Small intestine (tissue), 7 donors: ENCODE data around the gene CCDC154. TPM values are rescaled to one million over a fixed set of nuclear protein-coding genes. Genes with fewer than 3 reads are reported as not detected.

Experiments
- DNase-seq, 2 donors: peaks; one replicate each; pipeline versions ENCODE4 v3.0.0 to v3.0.0-alpha.2; 2013
- FAIRE-seq: peaks from 2 replicates; lab custom pipeline; 2012; peaks lifted over from hg19 to GRCh38; lab: Jason Lieb, UNC
- H3K27ac ChIP-seq, 3 donors: one replicate each; pipeline ENCODE4 v1.5.1; 2013; ENCODE audit warnings: low read length in 2 of 3, mild to moderate bottlenecking in 2 of 3, control low read depth in 1 of 3, inconsistent platforms in 1 of 3, low read depth in 1 of 3, moderate library complexity in 1 of 3
- H3K27me3 ChIP-seq, 3 donors: one replicate each; pipeline ENCODE4 v1.6.1; 2013; ENCODE audit warnings: low read length in 3 of 3, inconsistent platforms in 1 of 3; ENCODE audit not compliant: control insufficient read depth in 3 of 3, insufficient read depth in 3 of 3
- H3K36me3 ChIP-seq, 3 donors: one replicate each; pipeline ENCODE4 v1.6.1; 2013; ENCODE audit warnings: low read length in 3 of 3, inconsistent platforms in 1 of 3, low read depth in 1 of 3, mild to moderate bottlenecking in 1 of 3, moderate library complexity in 1 of 3; ENCODE audit not compliant: control insufficient read depth in 3 of 3, insufficient read depth in 2 of 3
- H3K4me1 ChIP-seq, 3 donors: one replicate each; pipeline ENCODE4 v1.6.1; 2013; ENCODE audit warnings: low read length in 2 of 3, inconsistent platforms in 1 of 3, low read depth in 1 of 3, mild to moderate bottlenecking in 1 of 3, moderate library complexity in 1 of 3; ENCODE audit not compliant: control insufficient read depth in 3 of 3, insufficient read depth in 2 of 3
- H3K4me3 ChIP-seq, 3 donors: one replicate each; pipeline ENCODE4 v1.5.1; 2013; ENCODE audit warnings: low read length in 3 of 3, control low read depth in 1 of 3, inconsistent platforms in 1 of 3, low read depth in 1 of 3, mild to moderate bottlenecking in 1 of 3, moderate library complexity in 1 of 3
- H3K9me3 ChIP-seq, 2 donors: one replicate each; pipeline ENCODE4 v1.6.1; 2013; ENCODE audit warnings: low read depth in 1 of 2, low read length in 1 of 2; ENCODE audit not compliant: control insufficient read depth in 2 of 2, insufficient read depth in 1 of 2
- WGBS, 3 donors: extraction: QIAGEN DNeasy Blood & Tissue Kit; methylation state at CpG; one replicate each; pipeline ENCODE4 v1.1.7; 2013; 5-methylcytosine and 5-hydroxymethylcytosine counted together
- polyA plus RNA-seq, 4 donors: library from polyadenylated mRNA; stranded (reverse) in 3 of 4; unstranded in 1 of 4; fragments of 200-250 nt in 3 of 4; fragments of 120-200 nt in 1 of 4; gene quantifications; one replicate each; pipeline versions ENCODE4 v1.2.1 to v1.2.3, GENCODE V29; 2013
- donor health status: healthy with polysubstance abuse.
- donor health status: control.
- donor health status: control.
- donor health status: Bipolar disorder and iron deficiency.
- donor health status: healthy.

CCDC154 gene
- polyA plus RNA-seq, 4 donors, result 0.76 to 1.4 (median 1.4) TPM; not detected in 1

DNA sequence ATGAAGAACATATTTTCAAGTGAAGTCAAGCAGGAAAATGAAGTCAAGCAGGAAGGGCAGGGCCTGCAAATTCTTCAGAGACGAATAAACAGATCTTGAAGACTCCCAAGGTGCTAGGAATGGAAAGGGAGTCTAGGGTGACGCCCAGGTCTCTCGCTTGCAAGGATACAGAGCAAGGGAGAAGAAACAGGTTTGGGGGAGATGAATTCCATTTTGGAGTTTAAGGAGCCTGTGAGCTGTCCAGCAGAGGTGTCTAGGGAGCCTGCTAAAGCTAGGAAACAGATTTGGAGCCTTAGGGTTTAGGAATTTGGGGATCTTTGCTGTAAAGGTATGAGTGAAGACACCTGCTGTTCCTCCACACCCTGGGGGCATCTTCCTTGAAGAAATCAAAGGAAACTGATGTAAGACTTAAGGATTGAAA is 27.8 kb downstream of the CCDC154 start:
- 78 to 86% (median 81%) methylated on average over 3 of the region's 3 CpGs for WGBS, 3 donors
- peaks cover 0 to 21% (median 0%) of the 10 kb centered on the region in 3 donors for H3K36me3 ChIP-seq
- no peak for DNase-seq
- no peak overlapping the region for H3K4me3 ChIP-seq
- FAIRE-seq, result no peak
- H3K4me1 ChIP-seq, result no peaks in the 10 kb centered on the region
- H3K27ac ChIP-seq, result no peak overlapping the region
- H3K9me3 ChIP-seq, result no peaks in the 10 kb centered on the region
- no peaks in the 10 kb centered on the region for H3K27me3 ChIP-seq

DNA sequence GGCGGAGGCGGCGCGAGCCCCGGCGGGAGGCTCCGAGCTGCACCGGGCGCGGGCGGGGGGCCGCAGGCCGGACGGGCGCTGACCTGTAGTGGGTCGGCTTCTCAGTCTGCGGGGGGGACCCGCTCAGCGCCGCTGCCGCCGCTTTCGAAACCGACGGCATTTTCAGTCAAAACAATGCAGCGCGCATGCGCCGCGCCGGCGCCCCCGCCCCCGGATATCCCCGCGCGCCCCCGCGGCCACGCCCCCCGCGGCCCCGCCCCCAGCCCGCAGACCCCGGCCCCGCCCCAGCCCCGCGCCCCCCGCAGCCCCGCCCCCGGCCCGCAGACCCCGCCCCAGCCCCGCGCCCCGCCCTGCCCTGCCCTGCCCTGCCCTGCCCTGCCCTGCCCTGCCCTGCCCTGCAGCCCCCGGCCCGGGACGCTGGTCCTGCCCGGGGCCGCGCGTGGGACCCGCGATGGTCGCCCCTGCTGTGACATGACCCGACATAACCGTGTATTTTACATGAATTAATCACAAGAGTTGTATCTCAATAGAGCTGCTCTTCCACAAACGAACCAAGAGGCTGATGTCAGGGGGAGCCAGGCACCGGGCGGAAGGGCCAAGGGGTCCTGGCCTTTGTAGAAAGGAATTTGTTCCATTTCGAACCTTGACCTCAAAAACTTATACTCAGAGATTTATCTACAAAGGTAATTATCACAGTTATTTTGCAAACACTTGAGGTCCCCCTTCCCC is 29.7 kb downstream of the CCDC154 start, which contains the start of gene UNKL:
Gene UNKL, minus strand, starts transcription at position 173 of the 729 bp plus-strand sequence. Its CDS starts 13 bp downstream, at position 160.
- 1% methylated on average over 27 to 72 of the region's 72 CpGs for WGBS, 3 donors
- FAIRE-seq (no peak), DNase-seq (peak; percentile 55 to 85)
- Histone ChIP-seq H3K4me1 (no peaks in the 10 kb centered on the region), H3K27ac (peak within 1 kb of the TSS; percentile 87 to 94 (median 93)), H3K36me3 (peaks cover 0 to 37% (median 0%) of the 10 kb centered on the region in 3 donors), H3K4me3 (peak within 1 kb of the TSS; percentile 85 to 100 (median 99)), H3K9me3 (no peaks in the 10 kb centered on the region), H3K27me3 (no peaks in the 10 kb centered on the region)

DNA sequence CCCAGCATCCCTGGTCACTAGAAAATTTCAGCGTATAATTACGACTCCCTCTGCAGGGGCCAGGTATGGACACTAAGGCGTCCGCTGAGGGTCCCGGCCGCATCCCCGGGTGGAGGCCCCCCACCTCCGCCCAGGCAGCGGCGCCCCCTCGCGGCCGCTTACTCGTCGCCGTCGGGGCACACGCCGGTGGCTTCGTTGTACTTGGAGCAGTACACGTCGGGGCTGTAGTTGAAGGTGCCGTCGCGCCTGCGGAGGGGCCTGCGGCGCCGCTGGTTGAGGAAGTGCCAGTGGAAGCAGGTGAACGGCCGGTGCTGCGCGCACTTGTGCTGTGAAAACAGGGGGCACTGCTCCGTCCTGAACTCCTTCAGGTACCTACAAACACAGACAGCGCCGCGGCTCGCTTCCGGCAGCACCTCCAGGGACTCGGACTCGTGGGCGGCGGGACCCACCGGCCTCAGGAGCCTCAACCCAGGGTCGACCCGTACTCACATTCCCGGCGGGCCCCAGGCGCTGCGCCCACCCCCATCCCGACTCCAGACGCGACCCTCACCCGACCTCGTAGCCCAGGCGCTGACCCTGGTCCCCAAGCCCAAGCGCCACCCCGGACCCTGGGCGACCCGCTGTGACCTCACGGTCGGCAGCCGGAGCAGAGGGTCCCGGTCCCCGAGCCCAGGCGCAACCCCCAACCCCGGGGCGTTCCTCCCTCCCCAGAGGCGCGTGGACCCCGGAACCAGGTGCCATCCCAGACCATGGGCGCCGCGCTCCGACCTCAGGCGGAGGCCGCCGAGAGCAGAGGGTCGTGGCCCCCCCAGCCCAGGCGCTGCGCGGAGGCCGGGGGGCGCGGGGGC is 30.4 kb downstream of the CCDC154 start:
- Histone ChIP-seq H3K4me3 (peak overlapping the region; percentile 85 to 100 (median 99)), H3K27ac (peak overlapping the region; percentile 87 to 94 (median 93)), H3K27me3 (no peaks in the 10 kb centered on the region), H3K36me3 (peaks cover 0 to 40% (median 0%) of the 10 kb centered on the region in 3 donors), H3K9me3 (no peaks in the 10 kb centered on the region), H3K4me1 (no peaks in the 10 kb centered on the region)
- DNase-seq (peak; percentile 56 to 81), FAIRE-seq (no peak)
- WGBS, 3 donors, result 2 to 3% (median 2%) methylated on average over 56 to 85 of the region's 85 CpGs

DNA sequence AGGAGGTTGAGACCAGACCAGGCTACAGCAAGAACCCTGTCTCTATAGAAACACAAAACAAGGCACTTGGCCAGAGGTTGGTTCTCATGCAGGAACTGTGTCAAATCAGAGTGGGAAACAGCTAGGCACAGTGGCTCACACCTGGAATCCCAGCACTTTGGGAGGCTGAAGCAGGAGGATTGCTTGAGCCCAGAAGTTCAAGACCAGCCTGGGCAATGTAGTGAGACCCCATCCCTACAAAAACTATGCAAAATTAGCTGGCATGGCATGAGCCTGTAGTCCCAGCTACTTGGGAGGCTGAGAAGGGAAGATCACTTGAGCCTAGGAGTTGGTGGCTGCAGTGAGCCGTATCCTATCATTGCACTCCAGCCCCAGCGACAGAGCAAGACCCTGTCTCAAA is 31.5 kb downstream of the CCDC154 start:
- H3K9me3 ChIP-seq, result no peaks in the 10 kb centered on the region
- peaks cover 0 to 6% (median 4%) of the 10 kb centered on the region in 3 donors for H3K4me1 ChIP-seq
- H3K27ac ChIP-seq, result no peak overlapping the region
- no peaks in the 10 kb centered on the region for H3K27me3 ChIP-seq
- no peak overlapping the region for H3K4me3 ChIP-seq
- H3K36me3 ChIP-seq, result peaks cover 0 to 32% (median 0%) of the 10 kb centered on the region in 3 donors
- 88 to 98% (median 95%) methylated on average over 2 of the region's 2 CpGs for WGBS, 3 donors
- DNase-seq (no peak), FAIRE-seq (no peak)

DNA sequence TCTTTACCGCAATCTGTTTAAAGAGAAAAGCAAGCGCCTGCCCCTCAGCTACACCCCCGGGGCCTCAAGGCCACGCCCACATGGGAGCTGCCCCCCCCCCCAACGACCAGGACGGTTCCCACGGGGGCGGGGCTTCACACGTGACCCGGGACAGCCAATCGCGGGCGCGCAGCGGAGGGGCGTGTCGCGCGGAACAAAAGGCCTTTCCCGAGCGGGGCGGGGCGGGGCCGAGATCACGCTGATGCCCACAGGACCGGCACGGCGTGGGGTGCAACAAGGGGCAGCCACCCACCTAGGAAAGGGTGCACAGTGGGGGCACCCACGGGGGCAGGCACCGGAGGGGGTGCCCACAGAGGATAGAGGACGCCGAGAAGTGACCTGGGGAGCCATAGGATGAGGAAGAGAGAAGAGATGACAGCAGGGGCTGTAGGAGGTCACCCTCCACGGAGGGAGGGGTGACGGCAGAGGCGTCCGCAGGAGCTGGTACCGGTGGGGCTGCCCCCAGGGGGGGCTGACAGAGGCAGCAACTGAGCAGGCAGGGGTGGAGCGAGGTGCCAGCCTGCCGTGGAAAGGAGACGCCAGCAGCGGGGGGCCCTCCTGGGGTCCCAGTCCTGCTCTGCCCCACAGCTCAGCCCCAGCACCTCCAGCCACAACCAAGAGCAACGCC is 36.1 kb downstream of the CCDC154 start:
- Histone ChIP-seq H3K9me3 (no peaks in the 10 kb centered on the region), H3K27ac (peak overlapping the region in 2 of 3 donors; percentile 15 to 51), H3K4me3 (peak overlapping the region; percentile 12 to 55 (median 48)), H3K36me3 (peaks cover 0 to 70% (median 2%) of the 10 kb centered on the region in 3 donors), H3K4me1 (peaks cover 0 to 9% (median 4%) of the 10 kb centered on the region in 3 donors), H3K27me3 (no peaks in the 10 kb centered on the region)
- DNase-seq (peak; percentile 89 to 96), FAIRE-seq (no peak)
- 2 to 3% (median 3%) methylated on average over 34 to 42 of the region's 42 CpGs for WGBS, 3 donors

DNA sequence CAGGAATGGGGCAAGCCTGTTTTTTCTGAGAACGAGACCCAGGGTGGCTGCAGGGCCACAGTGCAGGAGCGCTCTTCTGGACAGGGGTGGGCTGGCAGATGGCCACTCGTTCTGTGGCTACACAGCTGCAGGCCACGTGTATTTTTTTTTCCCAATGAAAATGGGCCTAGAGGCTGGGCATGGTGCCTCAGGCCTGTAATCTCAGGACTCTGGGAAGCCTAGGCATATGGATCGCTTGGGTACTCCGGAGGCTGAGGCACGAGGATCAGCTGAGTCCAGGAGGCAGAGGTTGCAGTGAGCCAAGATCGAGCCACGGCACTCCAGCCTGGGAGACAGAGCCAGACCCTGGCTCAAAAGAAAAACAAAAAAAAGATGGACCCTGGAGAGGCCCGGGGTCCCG is 36.6 kb downstream of the CCDC154 start:
- 31 to 38% (median 32%) methylated on average over 10 to 11 of the region's 11 CpGs for WGBS, 3 donors
- FAIRE-seq, result no peak
- no peaks in the 10 kb centered on the region for H3K27me3 ChIP-seq
- peak overlapping the region in 2 of 3 donors; percentile 22 to 48 for H3K4me3 ChIP-seq
- H3K9me3 ChIP-seq, result no peaks in the 10 kb centered on the region
- H3K27ac ChIP-seq, result peak overlapping the region in 2 of 3 donors; percentile 14 to 40
- no peak for DNase-seq
- peaks cover 0 to 9% (median 4%) of the 10 kb centered on the region in 3 donors for H3K4me1 ChIP-seq
- peaks cover 0 to 74% (median 6%) of the 10 kb centered on the region in 3 donors for H3K36me3 ChIP-seq

DNA sequence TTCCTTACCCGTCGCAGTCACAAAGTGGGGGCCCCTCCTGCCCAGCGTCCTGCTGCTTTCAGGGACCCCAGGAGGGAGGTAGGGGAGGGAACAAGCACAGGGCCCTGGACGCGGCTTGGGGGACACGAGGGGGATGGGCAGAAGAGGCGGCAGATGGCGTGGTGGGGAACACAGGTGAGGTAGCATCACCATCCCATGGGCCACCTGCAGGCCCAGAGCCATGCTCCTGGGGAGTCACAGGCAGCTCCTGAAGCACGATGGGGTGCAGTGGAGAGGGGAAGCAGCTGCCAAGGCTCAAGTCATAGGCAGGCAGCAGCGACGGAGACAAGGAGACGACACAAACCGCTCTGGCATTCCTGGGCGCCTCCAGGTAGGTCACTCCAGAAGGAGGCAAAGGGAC is 40.6 kb downstream of the CCDC154 start:
- Histone ChIP-seq H3K27me3 (no peaks in the 10 kb centered on the region), H3K27ac (no peak overlapping the region), H3K4me3 (no peak overlapping the region), H3K9me3 (no peaks in the 10 kb centered on the region), H3K4me1 (peaks cover 0 to 9% (median 4%) of the 10 kb centered on the region in 3 donors), H3K36me3 (peaks cover 6 to 87% (median 16%) of the 10 kb centered on the region in 3 donors)
- no peak for FAIRE-seq
- DNase-seq, result no peak
- 86 to 93% (median 91%) methylated on average over 14 of the region's 14 CpGs for WGBS, 3 donors

DNA sequence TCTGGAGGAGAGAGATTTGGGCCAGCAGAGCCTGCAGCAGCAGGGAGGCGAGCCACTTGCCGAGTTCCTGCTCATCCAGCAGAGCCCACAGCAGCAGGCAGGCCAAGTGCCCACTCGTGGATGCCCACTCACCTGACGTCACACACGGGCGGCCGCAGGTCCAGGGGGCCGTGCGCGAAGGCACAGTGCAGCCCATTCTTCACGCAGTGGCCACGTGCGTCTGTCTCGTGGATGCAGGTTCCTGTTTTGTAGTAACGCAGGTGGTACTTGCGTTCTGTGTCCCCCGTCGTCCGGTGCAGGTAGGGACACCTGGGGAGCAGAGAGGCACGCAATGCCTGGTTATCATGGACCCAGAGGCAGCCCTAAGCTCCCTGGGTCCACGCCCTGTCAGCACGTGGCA is 41.3 kb downstream of the CCDC154 start:
- Histone ChIP-seq H3K27ac (no peak overlapping the region), H3K4me3 (no peak overlapping the region), H3K4me1 (peaks cover 0 to 4% (median 0%) of the 10 kb centered on the region in 3 donors), H3K27me3 (no peaks in the 10 kb centered on the region), H3K9me3 (no peaks in the 10 kb centered on the region), H3K36me3 (peaks cover 6 to 94% (median 16%) of the 10 kb centered on the region in 3 donors)
- DNase-seq (no peak), FAIRE-seq (no peak)
- WGBS, 3 donors, result 91 to 93% (median 91%) methylated on average over 22 of the region's 22 CpGs
